Sigmoid colon (tissue), 7 donors: ENCODE data around the gene ELFN1. TPM values are rescaled to one million over a fixed set of nuclear protein-coding genes. Genes with fewer than 3 reads are reported as not detected.
"Not testable (repeated sequence)": the region's sequence is repeated elsewhere in the genome, so short reads cannot be mapped to it uniquely, and the experiment has no call there.

Experiments used
- DNase-seq: peaks from one replicate; pipeline ENCODE4 v3.0.0-alpha.2; 2019
- H3K27ac ChIP-seq, 4 donors: fragments of 200-600 bp; sonication (generic); one replicate each; pipeline ENCODE4 v1.5.1; 2016 to 2019; ENCODE audit warnings: mild to moderate bottlenecking in 1 of 4
- H3K27me3 ChIP-seq, 3 donors: fragments of 200-600 bp; sonication (generic); one replicate each; pipeline ENCODE4 v1.5.1; 2019; ENCODE audit warnings: mild to moderate bottlenecking in 1 of 3
- H3K36me3 ChIP-seq, 4 donors: fragments of 200-600 bp; sonication (generic); one replicate each; pipeline ENCODE4 v1.5.1; 2016 to 2019
- H3K4me1 ChIP-seq, 4 donors: fragments of 200-600 bp; sonication (generic); one replicate each; pipeline ENCODE4 v1.5.1; 2017 to 2019
- H3K4me3 ChIP-seq, 4 donors: fragments of 200-600 bp; sonication (generic); one replicate each; pipeline ENCODE4 v1.5.1; 2017 to 2019; ENCODE audit warnings: mild to moderate bottlenecking in 2 of 4, moderate library complexity in 1 of 4
- H3K9me3 ChIP-seq, 4 donors: fragments of 200-600 bp in 3 of 4; sonication (generic) in 3 of 4; one replicate each; pipeline versions ENCODE4 v1.5.1 to v1.6.1; 2013 to 2019
- CTCF ChIP-seq, 4 experiments: fragments of 450-650 bp in 3 of 4; fragments of 200-600 bp in 1 of 4; IDR thresholded peaks; one replicate each; pipeline ENCODE4 v1.5.1; 2016 to 2019; ENCODE audit warnings: antibody characterized with exemption in 4 of 4, mild to moderate bottlenecking in 3 of 4, moderate library complexity in 2 of 4
- EP300 ChIP-seq, 4 donors: sonication (generic); formaldehyde crosslinking; IDR thresholded peaks; one replicate each; pipeline ENCODE4 v1.6.1; 2017; ENCODE audit warnings: antibody characterized with exemption in 4 of 4
- POLR2A ChIP-seq, 2 donors: fragments of 450-650 bp; IDR thresholded peaks; one replicate each; pipeline ENCODE4 v1.6.1; 2016; ENCODE audit warnings: antibody characterized with exemption in 2 of 2, mild to moderate bottlenecking in 2 of 2, moderate library complexity in 2 of 2
- POLR2AphosphoS5 ChIP-seq, 4 donors: sonication (generic); formaldehyde crosslinking; IDR thresholded peaks; one replicate each; pipeline ENCODE4 v1.6.1; 2017; ENCODE audit warnings: antibody characterized with exemption in 4 of 4
- WGBS, 2 donors: extraction: QIAGEN DNeasy Blood & Tissue Kit; methylation state at CpG; one replicate each; pipeline ENCODE4 v1.1.7; 2013; 5-methylcytosine and 5-hydroxymethylcytosine counted together
- intact Hi-C: fragments of 100-400 bp; cut with DNase I; formaldehyde crosslinking; loops from one replicate; pipeline ENCODE4 v1.15.1; 2023
- polyA plus RNA-seq, 3 donors: library from polyadenylated mRNA; stranded (reverse); fragments of 200-250 nt; gene quantifications; one replicate each; pipeline ENCODE4 v1.2.3, GENCODE V29; 2013
- total RNA-seq, 4 donors: library from RNA; depleted of rRNA; stranded (reverse); fragments of >200 nt; gene quantifications; one replicate each; pipeline ENCODE4 v1.1.0, GENCODE V29; 2016
- donor health status: healthy with polysubstance abuse.
- donor health status: Bipolar disorder and iron deficiency.
- donor health status: healthy.

ELFN1 gene
- total and polyA plus RNA-seq, 7 donors, result 0.33 to 0.83 (median 0.54) TPM; not detected in 2

- peaks cover 5 to 28% (median 11%) of the 10 kb centered on the region in 3 donors for H3K27me3 ChIP-seq
- intact Hi-C loops, result no loop called here
- H3K27ac ChIP-seq, result no peak overlapping the region
- TF ChIP-seq POLR2AphosphoS5 (IDR thresholded peaks at IDR 0.05) (no peak), POLR2A (IDR thresholded peaks at IDR 0.05) (no peak), CTCF (IDR thresholded peaks at IDR 0.05) (no peak), EP300 (IDR thresholded peaks at IDR 0.05) (no peak)
- H3K4me3 ChIP-seq, result no peak overlapping the region
- no peaks in the 10 kb centered on the region for H3K4me1 ChIP-seq
- 84 to 86% methylated on average over 13 of the region's 13 CpGs for WGBS, 2 donors
- DNase-seq, result no peak
- H3K9me3 ChIP-seq, result peaks cover 0 to 7% (median 3%) of the 10 kb centered on the region in 4 donors
- no peaks in the 10 kb centered on the region for H3K36me3 ChIP-seq
Measured at GRCh38 chr7:1761097-1761496, 91.0 kb downstream of the ELFN1 start.

- H3K27me3 ChIP-seq, result peaks cover 4 to 25% (median 11%) of the 10 kb centered on the region in 3 donors
- peaks cover 0 to 7% (median 3%) of the 10 kb centered on the region in 4 donors for H3K9me3 ChIP-seq
- H3K4me1 ChIP-seq, result no peaks in the 10 kb centered on the region
- TF ChIP-seq POLR2AphosphoS5 (IDR thresholded peaks at IDR 0.05) (no peak), EP300 (IDR thresholded peaks at IDR 0.05) (no peak), POLR2A (IDR thresholded peaks at IDR 0.05) (no peak), CTCF (IDR thresholded peaks at IDR 0.05) (no peak)
- no peak for DNase-seq
- no peak overlapping the region for H3K27ac ChIP-seq
- no peaks in the 10 kb centered on the region for H3K36me3 ChIP-seq
- 65 to 81% methylated on average over 11 of the region's 11 CpGs for WGBS, 2 donors
- no peak overlapping the region for H3K4me3 ChIP-seq
- intact Hi-C loops, result no loop called here
Measured at GRCh38 chr7:1761774-1762173, 91.7 kb downstream of the ELFN1 start.

DNA sequence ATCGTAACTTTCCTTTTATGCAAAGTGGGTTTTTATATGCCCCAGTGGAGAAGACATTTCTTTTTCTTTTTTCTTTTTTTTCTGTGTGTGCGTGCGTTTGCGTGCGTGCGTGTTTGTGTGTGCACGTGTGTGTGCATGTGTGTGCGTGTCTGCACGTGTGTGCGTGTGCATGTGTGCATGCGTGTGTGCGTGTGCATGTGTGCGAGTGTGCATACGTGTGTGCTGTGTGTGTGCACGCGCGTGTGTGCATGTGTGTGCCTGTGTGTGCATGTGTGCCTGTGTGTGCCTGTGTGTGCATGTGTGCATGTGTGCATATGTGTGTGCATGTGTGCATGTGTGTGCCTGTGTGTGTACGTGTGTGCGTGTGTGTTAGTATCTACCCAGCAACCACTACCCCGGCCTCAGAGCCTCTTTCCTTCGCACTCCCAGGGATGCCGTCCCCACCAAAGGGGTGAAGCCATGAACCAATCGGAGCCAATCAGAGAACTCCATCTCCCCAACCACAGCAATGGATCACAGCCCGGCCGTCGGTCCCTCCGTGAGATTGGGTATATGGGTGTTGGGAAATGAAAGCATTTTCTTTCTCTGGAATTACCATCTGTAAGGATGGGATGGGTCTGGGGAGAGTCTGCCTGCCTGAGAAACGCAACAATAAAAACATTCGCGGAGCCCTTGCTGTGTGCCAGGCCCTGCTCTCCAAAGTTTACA, 92.3 kb downstream of the ELFN1 start:
- H3K4me1 ChIP-seq, result no peaks in the 10 kb centered on the region
- H3K27ac ChIP-seq, result no peak overlapping the region
- TF ChIP-seq EP300 (IDR thresholded peaks at IDR 0.05) (no peak), CTCF (IDR thresholded peaks at IDR 0.05) (no peak), POLR2A (IDR thresholded peaks at IDR 0.05) (no peak), POLR2AphosphoS5 (IDR thresholded peaks at IDR 0.05) (no peak)
- intact Hi-C loops, result no loop called here
- H3K9me3 ChIP-seq, result peaks cover 0 to 7% (median 3%) of the 10 kb centered on the region in 4 donors
- no peak for DNase-seq
- no peak overlapping the region for H3K4me3 ChIP-seq
- H3K27me3 ChIP-seq, result peaks cover 0 to 19% (median 8%) of the 10 kb centered on the region in 3 donors
- no peaks in the 10 kb centered on the region for H3K36me3 ChIP-seq
- WGBS, 2 donors, result 94 to 96% methylated on average over 30 of the region's 30 CpGs

DNA sequence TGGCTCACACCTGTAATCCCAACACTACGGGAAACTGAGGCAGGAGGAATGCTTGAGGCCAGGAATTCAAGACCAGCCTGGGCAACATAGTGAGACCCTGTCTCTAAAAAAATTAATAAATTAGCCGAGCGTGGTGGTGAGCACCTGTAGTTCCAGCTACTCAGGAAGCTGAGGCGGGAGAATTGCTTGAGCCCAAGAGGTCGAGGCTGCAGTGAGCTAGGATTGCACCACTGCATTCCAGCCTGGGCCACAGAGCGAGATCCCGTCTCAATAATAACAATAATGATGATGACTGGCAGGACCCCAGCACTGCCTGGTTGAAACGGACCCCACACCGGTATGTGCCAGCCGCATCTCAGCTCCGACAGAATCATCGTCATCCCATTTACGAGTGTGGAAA, 93.0 kb downstream of the ELFN1 start:
- Histone ChIP-seq H3K36me3 (no peaks in the 10 kb centered on the region), H3K4me1 (no peaks in the 10 kb centered on the region), H3K9me3 (peaks cover 0 to 7% (median 3%) of the 10 kb centered on the region in 4 donors), H3K27ac (no peak overlapping the region), H3K27me3 (peaks cover 0 to 12% (median 2%) of the 10 kb centered on the region in 3 donors), H3K4me3 (no peak overlapping the region)
- 96 to 97% methylated on average over 13 of the region's 13 CpGs for WGBS, 2 donors
- TF ChIP-seq EP300 (IDR thresholded peaks at IDR 0.05) (no peak), POLR2AphosphoS5 (IDR thresholded peaks at IDR 0.05) (no peak), CTCF (IDR thresholded peaks at IDR 0.05) (no peak), POLR2A (IDR thresholded peaks at IDR 0.05) (no peak)
- DNase-seq, result no peak
- intact Hi-C loops, result no loop called here

DNA sequence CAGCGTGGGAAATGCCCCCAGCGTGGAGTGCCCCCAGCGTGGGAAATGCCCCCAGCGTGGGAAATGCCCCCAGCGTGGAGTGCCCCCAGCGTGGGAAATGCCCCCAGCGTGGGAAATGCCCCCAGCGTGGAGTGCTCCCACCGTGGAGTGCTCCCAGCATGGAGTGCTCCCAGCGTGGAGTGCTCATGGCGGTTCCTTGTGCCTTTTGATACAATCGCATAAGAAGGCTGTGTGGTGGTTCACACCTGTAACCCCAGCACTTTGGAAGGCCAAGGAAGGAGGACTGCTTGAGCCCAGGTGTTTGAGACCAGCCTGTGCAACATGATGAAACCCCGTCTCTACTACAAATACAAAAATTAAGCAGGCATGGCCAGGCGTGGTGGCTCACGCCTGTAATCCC, 93.8 kb downstream of the ELFN1 start:
- H3K27ac ChIP-seq, H3K4me3 ChIP-seq, H3K27me3 ChIP-seq, H3K9me3 ChIP-seq, H3K36me3 ChIP-seq, H3K4me1 ChIP-seq, intact Hi-C loops, DNase-seq: not testable (repeated sequence)
- WGBS, 2 donors, result 93 to 98% methylated on average over 12 of the region's 15 CpGs
